ENCODE results near the gene DUOXA1. TPM values are rescaled to one million over a fixed set of nuclear protein-coding genes. Genes with fewer than 3 reads are reported as not detected.
A peak's percentile ranks its signal among the peaks of the same experiment; 100 is the strongest.

The DUOXA1 gene
- total RNA-seq, 1 experiment from 2014 or later = 0.09 TPM

DNA sequence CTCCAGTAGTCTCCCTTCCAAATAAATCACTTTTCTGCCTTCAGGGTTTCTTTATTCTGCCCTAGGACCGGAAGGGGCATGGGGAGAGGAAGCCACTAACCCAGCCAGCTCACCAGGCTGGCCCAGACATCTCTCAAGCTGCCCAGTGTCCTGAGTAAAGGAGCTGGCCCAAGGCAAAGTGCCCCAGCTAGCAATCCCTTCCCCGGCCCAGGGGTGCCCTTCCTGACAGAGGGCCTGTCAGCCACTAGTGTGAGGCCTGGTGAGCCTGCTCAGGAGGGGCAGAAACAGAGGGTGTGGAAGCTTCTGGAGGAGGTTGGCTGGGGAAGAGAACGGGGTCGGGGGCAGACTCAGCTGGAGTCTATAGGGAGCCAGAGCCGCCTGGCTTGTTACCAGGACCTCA is 35.9 kb upstream of the DUOXA1 start:
- H3K9me3 Mint-ChIP-seq = no peaks in the 10 kb centered on the region
- no peaks in the 10 kb centered on the region for H3K36me3 Mint-ChIP-seq
- peak overlapping the region; percentile 59 for H3K4me3 Mint-ChIP-seq
- no peak overlapping the region for H3K27ac Mint-ChIP-seq
- peaks cover 8% of the 10 kb centered on the region for H3K27me3 Mint-ChIP-seq (ENCODE audit: low read depth)
- peaks cover 48% of the 10 kb centered on the region for H3K4me1 Mint-ChIP-seq
- ChIA-PET POLR2A (interaction anchor here (0.8 to 0.9 kb wide), 2 partner anchors 37 to 237 kb away, joined by 4 read pairs; a partner anchor contains a TSS), CTCF (interaction anchor here (1.1 to 5.9 kb wide), 5 partner anchors 15 to 235 kb away, joined by 3 to 156 read pairs (median 34); a partner anchor contains a TSS)
- no peak for ATAC-seq
- no peak for DNase-seq (ENCODE audit: low spot score)
- TF ChIP-seq IRF2 (CRISPR knock-in tag; IDR thresholded peaks at IDR 0.05; ENCODE audit: borderline replicate concordance, low read depth) (no peak), FOXP1 (CRISPR knock-in tag; IDR thresholded peaks at IDR 0.05; ENCODE audit: borderline replicate concordance) (no peak), RELA (CRISPR knock-in tag; IDR thresholded peaks at IDR 0.05; ENCODE audit: borderline replicate concordance) (no peak), TP53 (CRISPR knock-in tag; IDR thresholded peaks at IDR 0.05) (no peak), FOXJ3 (CRISPR knock-in tag; IDR thresholded peaks at IDR 0.05; ENCODE audit: borderline replicate concordance) (no peak), ELF4 (CRISPR knock-in tag; IDR thresholded peaks at IDR 0.05; ENCODE audit: low read depth) (no peak), ZNF138 (CRISPR knock-in tag; conservative IDR thresholded peaks at IDR 0.05) (no peak), ZNF671 (CRISPR knock-in tag; IDR thresholded peaks at IDR 0.05) (no peak), ZNF423 (CRISPR knock-in tag; IDR thresholded peaks at IDR 0.05) (no peak), CBFB (CRISPR knock-in tag; IDR thresholded peaks at IDR 0.05; ENCODE audit: low read depth) (no peak), GABPB1 (CRISPR knock-in tag; IDR thresholded peaks at IDR 0.05) (no peak)
- TF ChIP-seq, protein P1, sequence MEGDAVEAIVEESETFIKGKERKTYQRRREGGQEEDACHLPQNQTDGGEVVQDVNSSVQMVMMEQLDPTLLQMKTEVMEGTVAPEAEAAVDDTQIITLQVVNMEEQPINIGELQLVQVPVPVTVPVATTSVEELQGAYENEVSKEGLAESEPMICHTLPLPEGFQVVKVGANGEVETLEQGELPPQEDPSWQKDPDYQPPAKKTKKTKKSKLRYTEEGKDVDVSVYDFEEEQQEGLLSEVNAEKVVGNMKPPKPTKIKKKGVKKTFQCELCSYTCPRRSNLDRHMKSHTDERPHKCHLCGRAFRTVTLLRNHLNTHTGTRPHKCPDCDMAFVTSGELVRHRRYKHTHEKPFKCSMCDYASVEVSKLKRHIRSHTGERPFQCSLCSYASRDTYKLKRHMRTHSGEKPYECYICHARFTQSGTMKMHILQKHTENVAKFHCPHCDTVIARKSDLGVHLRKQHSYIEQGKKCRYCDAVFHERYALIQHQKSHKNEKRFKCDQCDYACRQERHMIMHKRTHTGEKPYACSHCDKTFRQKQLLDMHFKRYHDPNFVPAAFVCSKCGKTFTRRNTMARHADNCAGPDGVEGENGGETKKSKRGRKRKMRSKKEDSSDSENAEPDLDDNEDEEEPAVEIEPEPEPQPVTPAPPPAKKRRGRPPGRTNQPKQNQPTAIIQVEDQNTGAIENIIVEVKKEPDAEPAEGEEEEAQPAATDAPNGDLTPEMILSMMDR (IDR thresholded peaks at IDR 0.05) = no peak
- TF ChIP-seq, protein P2, sequence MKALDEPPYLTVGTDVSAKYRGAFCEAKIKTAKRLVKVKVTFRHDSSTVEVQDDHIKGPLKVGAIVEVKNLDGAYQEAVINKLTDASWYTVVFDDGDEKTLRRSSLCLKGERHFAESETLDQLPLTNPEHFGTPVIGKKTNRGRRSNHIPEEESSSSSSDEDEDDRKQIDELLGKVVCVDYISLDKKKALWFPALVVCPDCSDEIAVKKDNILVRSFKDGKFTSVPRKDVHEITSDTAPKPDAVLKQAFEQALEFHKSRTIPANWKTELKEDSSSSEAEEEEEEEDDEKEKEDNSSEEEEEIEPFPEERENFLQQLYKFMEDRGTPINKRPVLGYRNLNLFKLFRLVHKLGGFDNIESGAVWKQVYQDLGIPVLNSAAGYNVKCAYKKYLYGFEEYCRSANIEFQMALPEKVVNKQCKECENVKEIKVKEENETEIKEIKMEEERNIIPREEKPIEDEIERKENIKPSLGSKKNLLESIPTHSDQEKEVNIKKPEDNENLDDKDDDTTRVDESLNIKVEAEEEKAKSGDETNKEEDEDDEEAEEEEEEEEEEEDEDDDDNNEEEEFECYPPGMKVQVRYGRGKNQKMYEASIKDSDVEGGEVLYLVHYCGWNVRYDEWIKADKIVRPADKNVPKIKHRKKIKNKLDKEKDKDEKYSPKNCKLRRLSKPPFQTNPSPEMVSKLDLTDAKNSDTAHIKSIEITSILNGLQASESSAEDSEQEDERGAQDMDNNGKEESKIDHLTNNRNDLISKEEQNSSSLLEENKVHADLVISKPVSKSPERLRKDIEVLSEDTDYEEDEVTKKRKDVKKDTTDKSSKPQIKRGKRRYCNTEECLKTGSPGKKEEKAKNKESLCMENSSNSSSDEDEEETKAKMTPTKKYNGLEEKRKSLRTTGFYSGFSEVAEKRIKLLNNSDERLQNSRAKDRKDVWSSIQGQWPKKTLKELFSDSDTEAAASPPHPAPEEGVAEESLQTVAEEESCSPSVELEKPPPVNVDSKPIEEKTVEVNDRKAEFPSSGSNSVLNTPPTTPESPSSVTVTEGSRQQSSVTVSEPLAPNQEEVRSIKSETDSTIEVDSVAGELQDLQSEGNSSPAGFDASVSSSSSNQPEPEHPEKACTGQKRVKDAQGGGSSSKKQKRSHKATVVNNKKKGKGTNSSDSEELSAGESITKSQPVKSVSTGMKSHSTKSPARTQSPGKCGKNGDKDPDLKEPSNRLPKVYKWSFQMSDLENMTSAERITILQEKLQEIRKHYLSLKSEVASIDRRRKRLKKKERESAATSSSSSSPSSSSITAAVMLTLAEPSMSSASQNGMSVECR (CRISPR knock-in tag; IDR thresholded peaks at IDR 0.05; ENCODE audit: borderline replicate concordance) = no peak
- TF ChIP-seq, protein P3, sequence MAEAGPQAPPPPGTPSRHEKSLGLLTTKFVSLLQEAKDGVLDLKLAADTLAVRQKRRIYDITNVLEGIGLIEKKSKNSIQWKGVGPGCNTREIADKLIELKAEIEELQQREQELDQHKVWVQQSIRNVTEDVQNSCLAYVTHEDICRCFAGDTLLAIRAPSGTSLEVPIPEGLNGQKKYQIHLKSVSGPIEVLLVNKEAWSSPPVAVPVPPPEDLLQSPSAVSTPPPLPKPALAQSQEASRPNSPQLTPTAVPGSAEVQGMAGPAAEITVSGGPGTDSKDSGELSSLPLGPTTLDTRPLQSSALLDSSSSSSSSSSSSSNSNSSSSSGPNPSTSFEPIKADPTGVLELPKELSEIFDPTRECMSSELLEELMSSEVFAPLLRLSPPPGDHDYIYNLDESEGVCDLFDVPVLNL (CRISPR knock-in tag; IDR thresholded peaks at IDR 0.05; ENCODE audit: borderline replicate concordance, low read depth) = no peak
- TF ChIP-seq, protein P4, sequence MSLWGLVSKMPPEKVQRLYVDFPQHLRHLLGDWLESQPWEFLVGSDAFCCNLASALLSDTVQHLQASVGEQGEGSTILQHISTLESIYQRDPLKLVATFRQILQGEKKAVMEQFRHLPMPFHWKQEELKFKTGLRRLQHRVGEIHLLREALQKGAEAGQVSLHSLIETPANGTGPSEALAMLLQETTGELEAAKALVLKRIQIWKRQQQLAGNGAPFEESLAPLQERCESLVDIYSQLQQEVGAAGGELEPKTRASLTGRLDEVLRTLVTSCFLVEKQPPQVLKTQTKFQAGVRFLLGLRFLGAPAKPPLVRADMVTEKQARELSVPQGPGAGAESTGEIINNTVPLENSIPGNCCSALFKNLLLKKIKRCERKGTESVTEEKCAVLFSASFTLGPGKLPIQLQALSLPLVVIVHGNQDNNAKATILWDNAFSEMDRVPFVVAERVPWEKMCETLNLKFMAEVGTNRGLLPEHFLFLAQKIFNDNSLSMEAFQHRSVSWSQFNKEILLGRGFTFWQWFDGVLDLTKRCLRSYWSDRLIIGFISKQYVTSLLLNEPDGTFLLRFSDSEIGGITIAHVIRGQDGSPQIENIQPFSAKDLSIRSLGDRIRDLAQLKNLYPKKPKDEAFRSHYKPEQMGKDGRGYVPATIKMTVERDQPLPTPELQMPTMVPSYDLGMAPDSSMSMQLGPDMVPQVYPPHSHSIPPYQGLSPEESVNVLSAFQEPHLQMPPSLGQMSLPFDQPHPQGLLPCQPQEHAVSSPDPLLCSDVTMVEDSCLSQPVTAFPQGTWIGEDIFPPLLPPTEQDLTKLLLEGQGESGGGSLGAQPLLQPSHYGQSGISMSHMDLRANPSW (CRISPR knock-in tag; conservative IDR thresholded peaks at IDR 0.05; ENCODE audit: low read depth) = no peak
- TF ChIP-seq, protein P5, sequence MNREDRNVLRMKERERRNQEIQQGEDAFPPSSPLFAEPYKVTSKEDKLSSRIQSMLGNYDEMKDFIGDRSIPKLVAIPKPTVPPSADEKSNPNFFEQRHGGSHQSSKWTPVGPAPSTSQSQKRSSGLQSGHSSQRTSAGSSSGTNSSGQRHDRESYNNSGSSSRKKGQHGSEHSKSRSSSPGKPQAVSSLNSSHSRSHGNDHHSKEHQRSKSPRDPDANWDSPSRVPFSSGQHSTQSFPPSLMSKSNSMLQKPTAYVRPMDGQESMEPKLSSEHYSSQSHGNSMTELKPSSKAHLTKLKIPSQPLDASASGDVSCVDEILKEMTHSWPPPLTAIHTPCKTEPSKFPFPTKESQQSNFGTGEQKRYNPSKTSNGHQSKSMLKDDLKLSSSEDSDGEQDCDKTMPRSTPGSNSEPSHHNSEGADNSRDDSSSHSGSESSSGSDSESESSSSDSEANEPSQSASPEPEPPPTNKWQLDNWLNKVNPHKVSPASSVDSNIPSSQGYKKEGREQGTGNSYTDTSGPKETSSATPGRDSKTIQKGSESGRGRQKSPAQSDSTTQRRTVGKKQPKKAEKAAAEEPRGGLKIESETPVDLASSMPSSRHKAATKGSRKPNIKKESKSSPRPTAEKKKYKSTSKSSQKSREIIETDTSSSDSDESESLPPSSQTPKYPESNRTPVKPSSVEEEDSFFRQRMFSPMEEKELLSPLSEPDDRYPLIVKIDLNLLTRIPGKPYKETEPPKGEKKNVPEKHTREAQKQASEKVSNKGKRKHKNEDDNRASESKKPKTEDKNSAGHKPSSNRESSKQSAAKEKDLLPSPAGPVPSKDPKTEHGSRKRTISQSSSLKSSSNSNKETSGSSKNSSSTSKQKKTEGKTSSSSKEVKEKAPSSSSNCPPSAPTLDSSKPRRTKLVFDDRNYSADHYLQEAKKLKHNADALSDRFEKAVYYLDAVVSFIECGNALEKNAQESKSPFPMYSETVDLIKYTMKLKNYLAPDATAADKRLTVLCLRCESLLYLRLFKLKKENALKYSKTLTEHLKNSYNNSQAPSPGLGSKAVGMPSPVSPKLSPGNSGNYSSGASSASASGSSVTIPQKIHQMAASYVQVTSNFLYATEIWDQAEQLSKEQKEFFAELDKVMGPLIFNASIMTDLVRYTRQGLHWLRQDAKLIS (CRISPR knock-in tag; IDR thresholded peaks at IDR 0.05; ENCODE audit: borderline replicate concordance) = no peak
- TF ChIP-seq, protein P6, sequence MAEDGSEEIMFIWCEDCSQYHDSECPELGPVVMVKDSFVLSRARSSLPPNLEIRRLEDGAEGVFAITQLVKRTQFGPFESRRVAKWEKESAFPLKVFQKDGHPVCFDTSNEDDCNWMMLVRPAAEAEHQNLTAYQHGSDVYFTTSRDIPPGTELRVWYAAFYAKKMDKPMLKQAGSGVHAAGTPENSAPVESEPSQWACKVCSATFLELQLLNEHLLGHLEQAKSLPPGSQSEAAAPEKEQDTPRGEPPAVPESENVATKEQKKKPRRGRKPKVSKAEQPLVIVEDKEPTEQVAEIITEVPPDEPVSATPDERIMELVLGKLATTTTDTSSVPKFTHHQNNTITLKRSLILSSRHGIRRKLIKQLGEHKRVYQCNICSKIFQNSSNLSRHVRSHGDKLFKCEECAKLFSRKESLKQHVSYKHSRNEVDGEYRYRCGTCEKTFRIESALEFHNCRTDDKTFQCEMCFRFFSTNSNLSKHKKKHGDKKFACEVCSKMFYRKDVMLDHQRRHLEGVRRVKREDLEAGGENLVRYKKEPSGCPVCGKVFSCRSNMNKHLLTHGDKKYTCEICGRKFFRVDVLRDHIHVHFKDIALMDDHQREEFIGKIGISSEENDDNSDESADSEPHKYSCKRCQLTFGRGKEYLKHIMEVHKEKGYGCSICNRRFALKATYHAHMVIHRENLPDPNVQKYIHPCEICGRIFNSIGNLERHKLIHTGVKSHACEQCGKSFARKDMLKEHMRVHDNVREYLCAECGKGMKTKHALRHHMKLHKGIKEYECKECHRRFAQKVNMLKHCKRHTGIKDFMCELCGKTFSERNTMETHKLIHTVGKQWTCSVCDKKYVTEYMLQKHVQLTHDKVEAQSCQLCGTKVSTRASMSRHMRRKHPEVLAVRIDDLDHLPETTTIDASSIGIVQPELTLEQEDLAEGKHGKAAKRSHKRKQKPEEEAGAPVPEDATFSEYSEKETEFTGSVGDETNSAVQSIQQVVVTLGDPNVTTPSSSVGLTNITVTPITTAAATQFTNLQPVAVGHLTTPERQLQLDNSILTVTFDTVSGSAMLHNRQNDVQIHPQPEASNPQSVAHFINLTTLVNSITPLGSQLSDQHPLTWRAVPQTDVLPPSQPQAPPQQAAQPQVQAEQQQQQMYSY (CRISPR knock-in tag; IDR thresholded peaks at IDR 0.05) = no peak
- TF ChIP-seq, protein P7, sequence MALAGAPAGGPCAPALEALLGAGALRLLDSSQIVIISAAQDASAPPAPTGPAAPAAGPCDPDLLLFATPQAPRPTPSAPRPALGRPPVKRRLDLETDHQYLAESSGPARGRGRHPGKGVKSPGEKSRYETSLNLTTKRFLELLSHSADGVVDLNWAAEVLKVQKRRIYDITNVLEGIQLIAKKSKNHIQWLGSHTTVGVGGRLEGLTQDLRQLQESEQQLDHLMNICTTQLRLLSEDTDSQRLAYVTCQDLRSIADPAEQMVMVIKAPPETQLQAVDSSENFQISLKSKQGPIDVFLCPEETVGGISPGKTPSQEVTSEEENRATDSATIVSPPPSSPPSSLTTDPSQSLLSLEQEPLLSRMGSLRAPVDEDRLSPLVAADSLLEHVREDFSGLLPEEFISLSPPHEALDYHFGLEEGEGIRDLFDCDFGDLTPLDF (CRISPR knock-in tag; IDR thresholded peaks at IDR 0.05) = no peak
